ENCODE measurements around the gene LNPK. TPM values are rescaled to one million over a fixed set of nuclear protein-coding genes. Genes with fewer than 3 reads are reported as not detected.
"Not testable (repeated sequence)": the region's sequence is repeated elsewhere in the genome, so short reads cannot be mapped to it uniquely, and the experiment has no call there.

The LNPK gene
- total RNA-seq, 1 donor from 2014 or later: 5.7 TPM

GRCh38 chr2:175976391-175977157 lies 25.5 kb downstream of the LNPK start:
- no peak for DNase-seq (ENCODE audit: low read depth, low spot score)

- DNase-seq (ENCODE audit: low read depth, low spot score): no peak
Observed at GRCh38 chr2:175973373-175973772, 28.7 kb downstream of the LNPK start.

GRCh38 chr2:175966839-175967238 lies 35.2 kb downstream of the LNPK start:
- no peak for DNase-seq (ENCODE audit: low read depth, low spot score)

- no peak for DNase-seq (ENCODE audit: low read depth, low spot score)
Observed at GRCh38 chr2:175965773-175966172, 36.3 kb downstream of the LNPK start.

GRCh38 chr2:175964195-175964594 lies 37.9 kb downstream of the LNPK start:
- DNase-seq (ENCODE audit: low read depth, low spot score): no peak

- not testable (repeated sequence) for DNase-seq (ENCODE audit: low read depth, low spot score)
Observed at GRCh38 chr2:175963171-175963570, 38.9 kb downstream of the LNPK start.

GRCh38 chr2:175957845-175958244 lies 44.2 kb downstream of the LNPK start:
- DNase-seq (ENCODE audit: low read depth, low spot score): no peak

- no peak for DNase-seq (ENCODE audit: low read depth, low spot score)
Observed at GRCh38 chr2:175955136-175955535, 46.9 kb downstream of the LNPK start.

- no peak for DNase-seq (ENCODE audit: low read depth, low spot score)
Observed at GRCh38 chr2:175950512-175950911, 51.6 kb downstream of the LNPK start.

GRCh38 chr2:175948191-175948590 lies 53.9 kb downstream of the LNPK start:
- DNase-seq (ENCODE audit: low read depth, low spot score): no peak

GRCh38 chr2:175947073-175947472 lies 55.0 kb downstream of the LNPK start:
- DNase-seq (ENCODE audit: low read depth, low spot score): no peak

- no peak for DNase-seq (ENCODE audit: low read depth, low spot score)
Observed at GRCh38 chr2:175941699-175942098, 60.4 kb downstream of the LNPK start.

- no peak for DNase-seq (ENCODE audit: low read depth, low spot score)
Observed at GRCh38 chr2:175937216-175937615, 64.9 kb downstream of the LNPK start.

- no peak for DNase-seq (ENCODE audit: low read depth, low spot score)
Observed at GRCh38 chr2:175935289-175936181, 66.5 kb downstream of the LNPK start.

- no peak for DNase-seq (ENCODE audit: low read depth, low spot score)
Observed at GRCh38 chr2:175932675-175933074, 69.4 kb downstream of the LNPK start.

- DNase-seq (ENCODE audit: low read depth, low spot score): no peak
Observed at GRCh38 chr2:175931805-175932204, 70.3 kb downstream of the LNPK start.

- DNase-seq (ENCODE audit: low read depth, low spot score): no peak
Observed at GRCh38 chr2:175930504-175930903, 71.6 kb downstream of the LNPK start.

GRCh38 chr2:175929850-175930249 lies 72.2 kb downstream of the LNPK start:
- DNase-seq (ENCODE audit: low read depth, low spot score): no peak

GRCh38 chr2:175926272-175926671 lies 75.8 kb downstream of the LNPK start:
- DNase-seq (ENCODE audit: low read depth, low spot score): no peak

- no peak for DNase-seq (ENCODE audit: low read depth, low spot score)
Observed at GRCh38 chr2:175922160-175922559, 79.9 kb downstream of the LNPK start.

GRCh38 chr2:175918935-175919334 lies 83.1 kb downstream of the LNPK start:
- DNase-seq (ENCODE audit: low read depth, low spot score): no peak

GRCh38 chr2:175914846-175915245 lies 87.2 kb downstream of the LNPK start:
- DNase-seq (ENCODE audit: low read depth, low spot score): no peak
